HEK293 (cell line): ENCODE data around the gene TMEM243.

ENCODE experiments used
- EGR2 ChIP-seq: fragments of 450-650 bp; formaldehyde crosslinking; IDR thresholded peaks from 2 replicates; pipeline ENCODE4 v1.5.1; 2016; ENCODE audit warnings: low read depth, missing biosample characterization, missing genetic modification characterization
- IKZF3 ChIP-seq: fragments of 450-650 bp; IDR thresholded peaks from 2 replicates; pipeline ENCODE4 v1.5.0; 2018; ENCODE audit warnings: missing biosample characterization, mild to moderate bottlenecking, missing genetic modification characterization, moderate library complexity
- OVOL3 ChIP-seq: fragments of 450-650 bp; formaldehyde crosslinking; IDR thresholded peaks from 2 replicates; pipeline ENCODE4 v1.5.1; 2016; ENCODE audit warnings: missing biosample characterization, missing genetic modification characterization
- PBX3 ChIP-seq: sonication (generic); formaldehyde crosslinking; IDR thresholded peaks from 2 replicates; pipeline ENCODE4 v1.8.1; 2022; ENCODE audit warnings: mild to moderate bottlenecking, moderate library complexity, missing genetic modification reagents
- RBAK ChIP-seq: fragments of 450-650 bp; formaldehyde crosslinking; IDR thresholded peaks from 2 replicates; pipeline ENCODE4 v1.5.1; 2016; ENCODE audit warnings: missing biosample characterization, missing genetic modification characterization
- SCRT2 ChIP-seq: fragments of 450-650 bp; formaldehyde crosslinking; IDR thresholded peaks from 2 replicates; pipeline ENCODE4 v1.5.1; 2016; ENCODE audit warnings: missing biosample characterization, missing genetic modification characterization
- SETDB1 ChIP-seq: IDR thresholded peaks from one replicate; pipeline ENCODE4 v1.6.1; 2017; ENCODE audit warnings: mild to moderate bottlenecking, low read length, moderate library complexity, mixed read lengths; ENCODE audit not compliant: insufficient read length
- TCF7L2 ChIP-seq: IDR thresholded peaks from 2 replicates; pipeline ENCODE4 v1.6.1; 2011; ENCODE audit warnings: low read depth, mild to moderate bottlenecking, inconsistent platforms, low read length, moderate library complexity, borderline replicate concordance
- ZEB2 ChIP-seq: fragments of 450-650 bp; formaldehyde crosslinking; IDR thresholded peaks from 2 replicates; pipeline ENCODE4 v1.5.1; 2016; ENCODE audit warnings: missing biosample characterization, missing genetic modification characterization
- ZFP41 ChIP-seq: fragments of 450-650 bp; formaldehyde crosslinking; IDR thresholded peaks from 2 replicates; pipeline ENCODE4 v1.5.1; 2016; ENCODE audit warnings: missing biosample characterization, missing genetic modification characterization, borderline replicate concordance
- ZFP69B ChIP-seq: fragments of 450-650 bp; formaldehyde crosslinking; IDR thresholded peaks from 2 replicates; pipeline ENCODE4 v1.5.1; 2016; ENCODE audit warnings: missing biosample characterization, missing genetic modification characterization
- ZNF114 ChIP-seq: fragments of 450-650 bp; formaldehyde crosslinking; IDR thresholded peaks from 2 replicates; pipeline ENCODE4 v1.5.0; 2017; ENCODE audit warnings: missing biosample characterization, missing genetic modification characterization
- ZNF132 ChIP-seq: fragments of 450-650 bp; formaldehyde crosslinking; IDR thresholded peaks from 2 replicates; pipeline ENCODE4 v1.5.1; 2017; ENCODE audit warnings: missing biosample characterization, missing genetic modification characterization, borderline replicate concordance
- ZNF138 ChIP-seq: fragments of 450-650 bp; formaldehyde crosslinking; IDR thresholded peaks from 2 replicates; pipeline ENCODE4 v1.5.1; 2016; ENCODE audit warnings: missing biosample characterization, missing genetic modification characterization, borderline replicate concordance
- ZNF155 ChIP-seq: fragments of 450-650 bp; formaldehyde crosslinking; IDR thresholded peaks from 2 replicates; pipeline ENCODE4 v1.5.1; 2016; ENCODE audit warnings: missing biosample characterization, missing genetic modification characterization
- ZNF18 ChIP-seq: fragments of 450-650 bp; formaldehyde crosslinking; IDR thresholded peaks from 2 replicates; pipeline ENCODE4 v1.5.1; 2016; ENCODE audit warnings: missing biosample characterization, missing genetic modification characterization
- ZNF23 ChIP-seq: fragments of 450-650 bp; formaldehyde crosslinking; IDR thresholded peaks from 2 replicates; pipeline ENCODE4 v1.5.1; 2016; ENCODE audit warnings: missing biosample characterization, missing genetic modification characterization, borderline replicate concordance
- ZNF335 ChIP-seq: fragments of 450-650 bp; formaldehyde crosslinking; conservative IDR thresholded peaks from 2 replicates; pipeline ENCODE4 v1.5.1; 2016; ENCODE audit warnings: missing biosample characterization, missing genetic modification characterization
- ZNF354C ChIP-seq: fragments of 450-650 bp; formaldehyde crosslinking; IDR thresholded peaks from 2 replicates; pipeline ENCODE4 v1.5.1; 2016; ENCODE audit warnings: missing biosample characterization, missing genetic modification characterization, low read depth, borderline replicate concordance
- ZNF366 ChIP-seq: fragments of 450-650 bp; formaldehyde crosslinking; conservative IDR thresholded peaks from 2 replicates; pipeline ENCODE4 v1.5.1; 2016; ENCODE audit warnings: missing biosample characterization, missing genetic modification characterization
- ZNF391 ChIP-seq: fragments of 450-650 bp; formaldehyde crosslinking; IDR thresholded peaks from 2 replicates; pipeline ENCODE4 v1.5.1; 2016; ENCODE audit warnings: low read depth, missing biosample characterization, missing genetic modification characterization, borderline replicate concordance
- ZNF433 ChIP-seq: fragments of 450-650 bp; formaldehyde crosslinking; IDR thresholded peaks from 2 replicates; pipeline ENCODE4 v1.5.1; 2016; ENCODE audit warnings: missing biosample characterization, missing genetic modification characterization, low read depth
- ZNF473 ChIP-seq: fragments of 450-650 bp; formaldehyde crosslinking; IDR thresholded peaks from 2 replicates; pipeline ENCODE4 v1.5.1; 2017; ENCODE audit warnings: missing biosample characterization, missing genetic modification characterization
- ZNF501 ChIP-seq: fragments of 450-650 bp; formaldehyde crosslinking; IDR thresholded peaks from 2 replicates; pipeline ENCODE4 v1.5.1; 2016; ENCODE audit warnings: missing biosample characterization, missing genetic modification characterization
- ZNF510 ChIP-seq: fragments of 450-650 bp; formaldehyde crosslinking; IDR thresholded peaks from 2 replicates; pipeline ENCODE4 v1.5.1; 2018; ENCODE audit warnings: mild to moderate bottlenecking, missing genetic modification characterization, missing biosample characterization; ENCODE audit not compliant: insufficient replicate concordance
- ZNF530 ChIP-seq: fragments of 450-650 bp; formaldehyde crosslinking; IDR thresholded peaks from 2 replicates; pipeline ENCODE4 v1.5.1; 2016; ENCODE audit warnings: low read depth, missing biosample characterization, missing genetic modification characterization
- ZNF596 ChIP-seq: fragments of 450-650 bp; IDR thresholded peaks from 2 replicates; pipeline ENCODE4 v1.5.0; 2018; ENCODE audit warnings: missing biosample characterization, mild to moderate bottlenecking, missing genetic modification characterization, moderate library complexity
- ZNF624 ChIP-seq: fragments of 450-650 bp; formaldehyde crosslinking; IDR thresholded peaks from 2 replicates; pipeline ENCODE4 v1.5.1; 2017; ENCODE audit warnings: missing biosample characterization, missing genetic modification characterization
- ZNF701 ChIP-seq: fragments of 450-650 bp; formaldehyde crosslinking; IDR thresholded peaks from 2 replicates; pipeline ENCODE4 v1.5.1; 2016; ENCODE audit warnings: missing biosample characterization, missing genetic modification characterization
- ZNF776 ChIP-seq: fragments of 450-650 bp; formaldehyde crosslinking; IDR thresholded peaks from 2 replicates; pipeline ENCODE4 v1.5.0; 2017; ENCODE audit warnings: missing biosample characterization, missing genetic modification characterization, borderline replicate concordance
- ZNF785 ChIP-seq: fragments of 450-650 bp; formaldehyde crosslinking; IDR thresholded peaks from 2 replicates; pipeline ENCODE4 v1.5.1; 2016; ENCODE audit warnings: missing biosample characterization, missing genetic modification characterization
- ZNF837 ChIP-seq: fragments of 450-650 bp; formaldehyde crosslinking; IDR thresholded peaks from 2 replicates; pipeline ENCODE4 v1.5.1; 2016; ENCODE audit warnings: missing biosample characterization, missing genetic modification characterization
- TF ChIP-seq, protein P1 (sequence below): fragments of 450-650 bp; formaldehyde crosslinking; IDR thresholded peaks from 2 replicates; pipeline ENCODE4 v1.5.1; 2016; ENCODE audit warnings: missing biosample characterization, missing genetic modification characterization
- TF ChIP-seq, protein P2 (sequence below): fragments of 450-650 bp; formaldehyde crosslinking; IDR thresholded peaks from 2 replicates; pipeline ENCODE4 v1.5.1; 2017; ENCODE audit warnings: missing biosample characterization, missing genetic modification characterization
- TF ChIP-seq, protein P3 (sequence below): fragments of 450-650 bp; formaldehyde crosslinking; IDR thresholded peaks from 2 replicates; pipeline ENCODE4 v1.5.1; 2017; ENCODE audit warnings: missing biosample characterization, mild to moderate bottlenecking, missing genetic modification characterization, moderate library complexity

TMEM243 gene

GRCh38 chr7:87219545-87220025 is at the start of gene TMEM243 (continued):
- TF ChIP-seq ZNF366 (tag by site-specific recombination) (no peak), ZNF530 (tag by site-specific recombination) (no peak), ZNF701 (no peak), ZNF776 (tag by site-specific recombination) (no peak), OVOL3 (tag by site-specific recombination) (no peak), PBX3 (CRISPR knock-in tag) (no peak), ZNF155 (tag by site-specific recombination) (no peak), ZFP69B (tag by site-specific recombination) (no peak), ZNF138 (tag by site-specific recombination) (no peak), ZNF837 (no peak), ZNF354C (tag by site-specific recombination) (no peak), ZNF335 (tag by site-specific recombination) (peak; percentile 68), RBAK (tag by site-specific recombination) (no peak), ZNF18 (tag by site-specific recombination) (no peak), ZNF785 (tag by site-specific recombination) (no peak), ZNF114 (tag by site-specific recombination) (no peak), ZNF433 (tag by site-specific recombination) (no peak), ZNF624 (tag by site-specific recombination) (no peak), TCF7L2 (no peak), SCRT2 (tag by site-specific recombination) (no peak), ZNF23 (tag by site-specific recombination) (no peak), SETDB1 (no peak), ZNF596 (tag by site-specific recombination) (no peak), ZNF473 (tag by site-specific recombination) (no peak), ZNF391 (tag by site-specific recombination) (no peak), ZNF132 (no peak), ZNF501 (tag by site-specific recombination) (peak; percentile 16; the same call in 1 of the 2 replicates), ZFP41 (no peak), ZEB2 (tag by site-specific recombination) (0 out of 2 replicates have a peak, but pooled peaks have one; percentile 23), ZNF510 (tag by site-specific recombination) (no peak), EGR2 (peak; percentile 80), IKZF3 (tag by site-specific recombination) (peak; percentile 29; the same call in 1 of the 2 replicates)
- TF ChIP-seq, protein P1, sequence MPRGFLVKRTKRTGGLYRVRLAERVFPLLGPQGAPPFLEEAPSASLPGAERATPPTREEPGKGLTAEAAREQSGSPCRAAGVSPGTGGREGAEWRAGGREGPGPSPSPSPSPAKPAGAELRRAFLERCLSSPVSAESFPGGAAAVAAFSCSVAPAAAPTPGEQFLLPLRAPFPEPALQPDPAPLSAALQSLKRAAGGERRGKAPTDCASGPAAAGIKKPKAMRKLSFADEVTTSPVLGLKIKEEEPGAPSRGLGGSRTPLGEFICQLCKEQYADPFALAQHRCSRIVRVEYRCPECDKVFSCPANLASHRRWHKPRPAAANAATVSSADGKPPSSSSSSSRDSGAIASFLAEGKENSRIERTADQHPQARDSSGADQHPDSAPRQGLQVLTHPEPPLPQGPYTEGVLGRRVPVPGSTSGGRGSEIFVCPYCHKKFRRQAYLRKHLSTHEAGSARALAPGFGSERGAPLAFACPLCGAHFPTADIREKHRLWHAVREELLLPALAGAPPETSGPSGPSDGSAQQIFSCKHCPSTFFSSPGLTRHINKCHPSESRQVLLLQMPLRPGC (tag by site-specific recombination) = no peak
- TF ChIP-seq, protein P2, sequence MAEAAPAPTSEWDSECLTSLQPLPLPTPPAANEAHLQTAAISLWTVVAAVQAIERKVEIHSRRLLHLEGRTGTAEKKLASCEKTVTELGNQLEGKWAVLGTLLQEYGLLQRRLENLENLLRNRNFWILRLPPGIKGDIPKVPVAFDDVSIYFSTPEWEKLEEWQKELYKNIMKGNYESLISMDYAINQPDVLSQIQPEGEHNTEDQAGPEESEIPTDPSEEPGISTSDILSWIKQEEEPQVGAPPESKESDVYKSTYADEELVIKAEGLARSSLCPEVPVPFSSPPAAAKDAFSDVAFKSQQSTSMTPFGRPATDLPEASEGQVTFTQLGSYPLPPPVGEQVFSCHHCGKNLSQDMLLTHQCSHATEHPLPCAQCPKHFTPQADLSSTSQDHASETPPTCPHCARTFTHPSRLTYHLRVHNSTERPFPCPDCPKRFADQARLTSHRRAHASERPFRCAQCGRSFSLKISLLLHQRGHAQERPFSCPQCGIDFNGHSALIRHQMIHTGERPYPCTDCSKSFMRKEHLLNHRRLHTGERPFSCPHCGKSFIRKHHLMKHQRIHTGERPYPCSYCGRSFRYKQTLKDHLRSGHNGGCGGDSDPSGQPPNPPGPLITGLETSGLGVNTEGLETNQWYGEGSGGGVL (tag by site-specific recombination) = no peak
- TF ChIP-seq, protein P3, sequence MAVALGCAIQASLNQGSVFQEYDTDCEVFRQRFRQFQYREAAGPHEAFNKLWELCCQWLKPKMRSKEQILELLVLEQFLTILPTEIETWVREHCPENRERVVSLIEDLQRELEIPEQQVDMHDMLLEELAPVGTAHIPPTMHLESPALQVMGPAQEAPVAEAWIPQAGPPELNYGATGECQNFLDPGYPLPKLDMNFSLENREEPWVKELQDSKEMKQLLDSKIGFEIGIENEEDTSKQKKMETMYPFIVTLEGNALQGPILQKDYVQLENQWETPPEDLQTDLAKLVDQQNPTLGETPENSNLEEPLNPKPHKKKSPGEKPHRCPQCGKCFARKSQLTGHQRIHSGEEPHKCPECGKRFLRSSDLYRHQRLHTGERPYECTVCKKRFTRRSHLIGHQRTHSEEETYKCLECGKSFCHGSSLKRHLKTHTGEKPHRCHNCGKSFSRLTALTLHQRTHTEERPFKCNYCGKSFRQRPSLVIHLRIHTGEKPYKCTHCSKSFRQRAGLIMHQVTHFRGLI (tag by site-specific recombination) = no peak
